ENCODE results near the gene IMP3. TPM values are rescaled to one million over a fixed set of nuclear protein-coding genes. Genes with fewer than 3 reads are reported as not detected.

The IMP3 gene
- total RNA-seq, 1 experiment from 2014 or later = 79.9 TPM

DNA sequence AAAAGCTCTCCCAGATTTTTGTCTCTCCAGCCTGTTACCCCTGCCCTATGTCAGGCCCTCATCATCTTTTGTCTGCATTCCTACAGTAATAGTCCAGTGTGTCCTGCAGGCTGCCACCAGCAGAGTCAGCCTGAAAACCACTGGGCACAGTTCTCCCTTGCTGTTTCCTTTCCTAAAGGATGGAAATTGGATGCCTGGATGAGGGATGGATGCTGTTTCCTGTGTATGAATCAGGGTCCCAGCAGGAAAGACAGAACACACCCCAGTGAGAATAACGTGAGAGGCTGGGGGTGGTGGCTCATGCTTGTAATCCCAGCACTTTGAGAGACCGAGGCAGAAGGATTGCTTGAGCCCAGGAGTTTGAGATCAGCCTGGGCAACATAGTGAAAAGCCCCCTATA is 4.4 kb upstream of the IMP3 start:
- H2AFZ ChIP-seq (ENCODE audit: low read depth, low read length, poor library complexity, severe bottlenecking) = no peak overlapping the region
- H3K4me3 ChIP-seq (replicated peaks in 1 of 2; ENCODE audit: low read depth in 1 of 2, low read length in 2 of 2) = no peak overlapping the region
- peaks cover 13% of the 10 kb centered on the region for H3K79me2 ChIP-seq (ENCODE audit: insufficient read depth, low read length)
- intact Hi-C loops (cut with micrococcal nuclease) = no loop called here
- H3K27me3 ChIP-seq (ENCODE audit: insufficient read depth, low read length) = no peaks in the 10 kb centered on the region
- H3K36me3 ChIP-seq (ENCODE audit: control insufficient read depth in 1 of 2, insufficient read depth in 2 of 2, low read length in 2 of 2) = peaks cover 0 to 3% of the 10 kb centered on the region in 2 experiments; a peak in 1 of 4 replicates
- no peaks in the 10 kb centered on the region for H3K9me2 ChIP-seq (ENCODE audit: insufficient read depth)
- no peak for ATAC-seq
- no peak overlapping the region for H3K27ac ChIP-seq (ENCODE audit: low read depth, low read length)
- no peak overlapping the region for H3K9ac ChIP-seq (ENCODE audit: low read length)
- no peaks in the 10 kb centered on the region for H4K20me1 ChIP-seq (ENCODE audit: insufficient read depth)
- no TSS peak for BruUV-seq (replicated peaks)
- H3K4me1 ChIP-seq (ENCODE audit: control insufficient read depth in 1 of 2, insufficient read depth in 2 of 2, low read length in 2 of 2) = peaks cover 13 to 45% of the 10 kb centered on the region in 2 experiments
- TF ChIP-seq SRF (IDR thresholded peaks at IDR 0.05; ENCODE audit: low read depth) = no peak
- TF ChIP-seq CBX3 (IDR thresholded peaks at IDR 0.05; ENCODE audit: low read depth) = no peak
- no peak for TF ChIP-seq EGR1 (IDR thresholded peaks at IDR 0.05; ENCODE audit: low read depth)
- TF ChIP-seq POLR2A (IDR thresholded peaks at IDR 0.05; ENCODE audit: borderline replicate concordance, extremely low read depth, insufficient read depth, insufficient read length) = no peak
- no peak for TF ChIP-seq SP1 (IDR thresholded peaks at IDR 0.05; ENCODE audit: low read depth)
- no peak for TF ChIP-seq POLR2AphosphoS5 (IDR thresholded peaks at IDR 0.05; ENCODE audit: low read depth, low read length)
- no peak for TF ChIP-seq FOSL1 (IDR thresholded peaks at IDR 0.05; ENCODE audit: low read depth)
- TF ChIP-seq YY1 (IDR thresholded peaks at IDR 0.05; ENCODE audit: extremely low read depth, insufficient replicate concordance, low read depth, low read length) = no peak
- no peak for TF ChIP-seq EZH2 (IDR thresholded peaks at IDR 0.05)
- TF ChIP-seq JUND (IDR thresholded peaks at IDR 0.05) = no peak
- no peak for TF ChIP-seq EZH2phosphoT487 (IDR thresholded peaks at IDR 0.05; ENCODE audit: borderline replicate concordance)
- TF ChIP-seq REST (IDR thresholded peaks at IDR 0.05; ENCODE audit: low read depth) = no peak
- no peak for TF ChIP-seq MAX (IDR thresholded peaks at IDR 0.05)
- no peak for TF ChIP-seq ELF1 (IDR thresholded peaks at IDR 0.05; ENCODE audit: borderline replicate concordance, low read depth)
- TF ChIP-seq, protein P1, sequence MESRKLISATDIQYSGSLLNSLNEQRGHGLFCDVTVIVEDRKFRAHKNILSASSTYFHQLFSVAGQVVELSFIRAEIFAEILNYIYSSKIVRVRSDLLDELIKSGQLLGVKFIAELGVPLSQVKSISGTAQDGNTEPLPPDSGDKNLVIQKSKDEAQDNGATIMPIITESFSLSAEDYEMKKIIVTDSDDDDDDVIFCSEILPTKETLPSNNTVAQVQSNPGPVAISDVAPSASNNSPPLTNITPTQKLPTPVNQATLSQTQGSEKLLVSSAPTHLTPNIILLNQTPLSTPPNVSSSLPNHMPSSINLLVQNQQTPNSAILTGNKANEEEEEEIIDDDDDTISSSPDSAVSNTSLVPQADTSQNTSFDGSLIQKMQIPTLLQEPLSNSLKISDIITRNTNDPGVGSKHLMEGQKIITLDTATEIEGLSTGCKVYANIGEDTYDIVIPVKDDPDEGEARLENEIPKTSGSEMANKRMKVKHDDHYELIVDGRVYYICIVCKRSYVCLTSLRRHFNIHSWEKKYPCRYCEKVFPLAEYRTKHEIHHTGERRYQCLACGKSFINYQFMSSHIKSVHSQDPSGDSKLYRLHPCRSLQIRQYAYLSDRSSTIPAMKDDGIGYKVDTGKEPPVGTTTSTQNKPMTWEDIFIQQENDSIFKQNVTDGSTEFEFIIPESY (IDR thresholded peaks at IDR 0.05; ENCODE audit: extremely low read depth, insufficient replicate concordance, low read length) = no peak
- TF ChIP-seq TCF7L2 (IDR thresholded peaks at IDR 0.05; ENCODE audit: borderline replicate concordance, extremely low read depth, insufficient read depth, insufficient read length) = no peak
- TF ChIP-seq, protein P2, sequence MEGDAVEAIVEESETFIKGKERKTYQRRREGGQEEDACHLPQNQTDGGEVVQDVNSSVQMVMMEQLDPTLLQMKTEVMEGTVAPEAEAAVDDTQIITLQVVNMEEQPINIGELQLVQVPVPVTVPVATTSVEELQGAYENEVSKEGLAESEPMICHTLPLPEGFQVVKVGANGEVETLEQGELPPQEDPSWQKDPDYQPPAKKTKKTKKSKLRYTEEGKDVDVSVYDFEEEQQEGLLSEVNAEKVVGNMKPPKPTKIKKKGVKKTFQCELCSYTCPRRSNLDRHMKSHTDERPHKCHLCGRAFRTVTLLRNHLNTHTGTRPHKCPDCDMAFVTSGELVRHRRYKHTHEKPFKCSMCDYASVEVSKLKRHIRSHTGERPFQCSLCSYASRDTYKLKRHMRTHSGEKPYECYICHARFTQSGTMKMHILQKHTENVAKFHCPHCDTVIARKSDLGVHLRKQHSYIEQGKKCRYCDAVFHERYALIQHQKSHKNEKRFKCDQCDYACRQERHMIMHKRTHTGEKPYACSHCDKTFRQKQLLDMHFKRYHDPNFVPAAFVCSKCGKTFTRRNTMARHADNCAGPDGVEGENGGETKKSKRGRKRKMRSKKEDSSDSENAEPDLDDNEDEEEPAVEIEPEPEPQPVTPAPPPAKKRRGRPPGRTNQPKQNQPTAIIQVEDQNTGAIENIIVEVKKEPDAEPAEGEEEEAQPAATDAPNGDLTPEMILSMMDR (IDR thresholded peaks at IDR 0.05 in 2 of 3, conservative IDR thresholded peaks at IDR 0.05 in 1 of 3; ENCODE audit: borderline replicate concordance in 1 of 3, insufficient read depth in 1 of 3, low read depth in 2 of 3, low read length in 2 of 3) = no peak
- ChIA-PET CTCF (no interaction called here), RAD21 (ENCODE audit: low non-redundant PET in 1 of 2, low total read pairs in 2 of 2, uncharacterized antibody in 2 of 2, unreplicated experiment in 2 of 2) (no interaction called here), POLR2A (no interaction called here)
- no peaks in the 10 kb centered on the region for H3K9me3 ChIP-seq (ENCODE audit: control insufficient read depth in 1 of 2, insufficient read depth in 1 of 2, low read depth in 1 of 2, low read length in 2 of 2)
- no peak for DNase-seq (ENCODE audit: low read depth, low spot score)
- H3K4me2 ChIP-seq (ENCODE audit: low read length) = no peak overlapping the region

All from HCT116 (cell line).